GM21529 (cell line): ENCODE results near the gene PKNOX1.
"Not testable (repeated sequence)": the region's sequence is repeated elsewhere in the genome, so short reads cannot be mapped to it uniquely, and the experiment has no call there.

ENCODE experiments used
- ATAC-seq: cut with Tn5 transposase; IDR thresholded peaks from one replicate; pipeline ENCODE4 v1.9.1; 2021; ENCODE audit not compliant: unreplicated experiment

PKNOX1 gene

GRCh38 chr21:42981862-42982261 is 7.5 kb downstream of the PKNOX1 start:
- ATAC-seq: no peak

GRCh38 chr21:42983103-42983502 is 8.7 kb downstream of the PKNOX1 start:
- no peak for ATAC-seq

GRCh38 chr21:42983869-42984268 is 9.5 kb downstream of the PKNOX1 start:
- ATAC-seq: no peak

GRCh38 chr21:42986125-42986783 is 11.9 kb downstream of the PKNOX1 start:
- ATAC-seq: no peak

GRCh38 chr21:42988236-42988965 is 14.0 kb downstream of the PKNOX1 start:
- ATAC-seq: no peak

GRCh38 chr21:42989370-42989769 is 15.0 kb downstream of the PKNOX1 start:
- not testable (repeated sequence) for ATAC-seq

- ATAC-seq: no peak
These were observed 15.7 kb downstream of the PKNOX1 start for GRCh38 chr21:42989816-42990650.

GRCh38 chr21:42991992-42992740 is 17.8 kb downstream of the PKNOX1 start:
- no peak for ATAC-seq

- ATAC-seq: no peak
These were observed 18.8 kb downstream of the PKNOX1 start for GRCh38 chr21:42993051-42993712.

GRCh38 chr21:42997053-42997452 is 22.7 kb downstream of the PKNOX1 start:
- ATAC-seq: no peak

- not testable (repeated sequence) for ATAC-seq
These were observed 23.6 kb downstream of the PKNOX1 start for GRCh38 chr21:42997983-42998382.

- ATAC-seq: not testable (repeated sequence)
These were observed 24.8 kb downstream of the PKNOX1 start for GRCh38 chr21:42999152-42999551.

- ATAC-seq: not testable (repeated sequence)
These were observed 25.7 kb downstream of the PKNOX1 start for GRCh38 chr21:43000041-43000440.

- ATAC-seq: no peak
These were observed 27.0 kb downstream of the PKNOX1 start for GRCh38 chr21:43001316-43001715.

GRCh38 chr21:43004926-43005325 is 30.6 kb downstream of the PKNOX1 start:
- no peak for ATAC-seq

GRCh38 chr21:43005635-43006034 is 31.3 kb downstream of the PKNOX1 start:
- no peak for ATAC-seq

GRCh38 chr21:43006051-43006873 is 31.9 kb downstream of the PKNOX1 start:
- ATAC-seq: not testable (repeated sequence)

GRCh38 chr21:43006874-43007208 is 32.5 kb downstream of the PKNOX1 start:
- ATAC-seq: no peak

- no peak for ATAC-seq
These were observed 38.2 kb downstream of the PKNOX1 start for GRCh38 chr21:43012596-43012995.
